ENCODE measurements around the gene CAMTA1.

CAMTA1 gene

DNA sequence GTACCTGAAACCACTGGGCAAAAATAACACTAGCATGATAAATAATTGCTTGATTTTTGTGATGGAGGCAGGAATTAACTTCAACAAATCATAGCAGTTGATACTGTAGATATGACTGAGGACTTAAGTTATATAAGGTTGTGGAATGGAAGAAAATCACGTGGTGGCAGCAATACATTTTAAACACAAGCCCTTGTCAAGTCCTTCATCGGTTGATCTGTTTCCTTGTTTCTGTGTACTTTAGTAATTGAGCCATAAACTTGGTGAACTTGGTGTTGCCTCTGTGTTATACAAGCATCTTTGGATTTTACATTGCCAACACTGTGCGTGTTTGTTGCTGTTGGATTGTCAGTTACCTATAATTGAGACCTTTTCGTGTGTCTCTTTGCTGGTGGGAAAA is 114.4 kb downstream of the CAMTA1 start:
- TF ChIP-seq, protein P1, sequence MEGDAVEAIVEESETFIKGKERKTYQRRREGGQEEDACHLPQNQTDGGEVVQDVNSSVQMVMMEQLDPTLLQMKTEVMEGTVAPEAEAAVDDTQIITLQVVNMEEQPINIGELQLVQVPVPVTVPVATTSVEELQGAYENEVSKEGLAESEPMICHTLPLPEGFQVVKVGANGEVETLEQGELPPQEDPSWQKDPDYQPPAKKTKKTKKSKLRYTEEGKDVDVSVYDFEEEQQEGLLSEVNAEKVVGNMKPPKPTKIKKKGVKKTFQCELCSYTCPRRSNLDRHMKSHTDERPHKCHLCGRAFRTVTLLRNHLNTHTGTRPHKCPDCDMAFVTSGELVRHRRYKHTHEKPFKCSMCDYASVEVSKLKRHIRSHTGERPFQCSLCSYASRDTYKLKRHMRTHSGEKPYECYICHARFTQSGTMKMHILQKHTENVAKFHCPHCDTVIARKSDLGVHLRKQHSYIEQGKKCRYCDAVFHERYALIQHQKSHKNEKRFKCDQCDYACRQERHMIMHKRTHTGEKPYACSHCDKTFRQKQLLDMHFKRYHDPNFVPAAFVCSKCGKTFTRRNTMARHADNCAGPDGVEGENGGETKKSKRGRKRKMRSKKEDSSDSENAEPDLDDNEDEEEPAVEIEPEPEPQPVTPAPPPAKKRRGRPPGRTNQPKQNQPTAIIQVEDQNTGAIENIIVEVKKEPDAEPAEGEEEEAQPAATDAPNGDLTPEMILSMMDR (IDR thresholded peaks at IDR 0.05; ENCODE audit: insufficient read depth, low read depth, low read length, missing control alignments): no peak
- H3K4me3 ChIP-seq (ENCODE audit: low read depth, low read length): no peak overlapping the region
- DNase-seq (ENCODE audit: low read depth): no peak

DNA sequence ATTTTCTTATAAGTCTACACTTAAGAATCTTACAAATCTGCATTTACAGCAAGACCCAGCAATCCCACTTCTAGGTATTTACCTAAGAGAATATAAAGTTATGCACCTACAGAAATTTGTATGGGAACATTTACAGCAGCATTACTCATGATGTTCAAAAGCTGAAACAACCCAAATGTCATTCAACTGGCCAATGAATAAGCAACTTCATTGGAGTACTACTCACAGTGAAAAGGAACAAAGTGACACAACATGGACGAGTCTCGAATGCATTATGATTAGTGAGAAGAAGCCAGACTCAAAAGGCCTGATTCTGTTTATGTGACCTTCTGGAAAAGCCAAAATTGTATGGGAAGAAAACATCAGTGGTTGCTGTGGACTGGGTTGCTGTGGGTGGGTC is 116.9 kb downstream of the CAMTA1 start:
- TF ChIP-seq, protein P1 (IDR thresholded peaks at IDR 0.05; ENCODE audit: insufficient read depth, low read depth, low read length, missing control alignments): no peak
- DNase-seq (ENCODE audit: low read depth): no peak
- H3K4me3 ChIP-seq (ENCODE audit: low read depth, low read length): no peak overlapping the region

DNA sequence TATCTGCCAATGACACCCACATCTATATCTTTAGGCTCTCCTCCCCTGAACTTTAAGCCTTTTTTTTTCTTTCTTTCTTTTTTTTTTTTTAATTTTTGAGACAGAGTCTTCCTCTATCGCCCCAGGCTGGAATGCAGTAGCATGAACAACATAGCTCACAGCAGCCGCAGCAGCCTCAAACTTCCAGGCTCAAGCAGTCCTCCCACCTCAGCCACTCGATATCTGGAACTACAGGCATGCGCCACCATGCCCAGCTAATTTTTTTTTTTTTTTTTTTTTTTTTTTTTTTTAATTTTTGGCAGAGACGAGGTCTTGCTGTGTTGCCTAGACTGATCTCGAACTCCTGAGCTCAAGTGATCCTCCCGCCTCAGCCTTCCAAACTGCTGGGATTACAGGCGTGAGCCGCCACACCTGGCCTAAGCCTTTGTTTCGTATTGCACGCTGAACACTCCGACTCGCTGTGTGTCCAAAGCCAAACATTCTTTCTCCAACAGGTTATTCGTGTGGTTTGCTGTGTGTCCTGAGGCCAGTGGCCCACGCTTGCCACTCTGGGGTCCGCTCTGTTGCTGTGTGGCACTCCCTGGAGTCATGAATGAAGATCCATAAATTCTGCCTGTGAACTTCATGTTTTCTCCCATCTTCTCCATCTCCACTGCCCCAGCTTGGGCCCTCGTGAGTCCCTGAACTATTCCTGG is 119.4 kb downstream of the CAMTA1 start:
- H3K4me3 ChIP-seq (ENCODE audit: low read depth, low read length): no peak overlapping the region
- TF ChIP-seq, protein P1 (IDR thresholded peaks at IDR 0.05; ENCODE audit: insufficient read depth, low read depth, low read length, missing control alignments): no peak
- no peak for DNase-seq (ENCODE audit: low read depth)

DNA sequence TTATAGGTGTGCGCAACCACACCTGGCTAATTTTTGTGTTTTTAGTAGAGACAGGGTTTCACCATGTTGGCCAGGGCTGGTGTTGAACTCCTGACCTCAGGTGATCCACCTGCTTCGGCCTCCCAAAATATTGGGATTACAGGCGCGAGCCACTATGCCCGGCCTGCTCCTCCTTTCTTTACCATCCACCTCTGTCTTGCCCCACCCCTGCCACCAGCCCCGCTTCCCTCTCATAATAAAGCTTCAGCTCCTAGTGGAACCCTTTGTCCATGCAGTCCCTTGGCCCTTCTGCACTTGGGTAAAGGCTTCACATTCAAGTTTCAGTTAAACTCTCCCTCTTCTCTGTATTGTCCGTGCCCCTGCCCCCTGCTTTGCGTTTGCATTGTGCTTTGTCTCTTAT is 120.1 kb downstream of the CAMTA1 start:
- no peak overlapping the region for H3K4me3 ChIP-seq (ENCODE audit: low read depth, low read length)
- DNase-seq (ENCODE audit: low read depth): no peak
- TF ChIP-seq, protein P1 (IDR thresholded peaks at IDR 0.05; ENCODE audit: insufficient read depth, low read depth, low read length, missing control alignments): no peak

DNA sequence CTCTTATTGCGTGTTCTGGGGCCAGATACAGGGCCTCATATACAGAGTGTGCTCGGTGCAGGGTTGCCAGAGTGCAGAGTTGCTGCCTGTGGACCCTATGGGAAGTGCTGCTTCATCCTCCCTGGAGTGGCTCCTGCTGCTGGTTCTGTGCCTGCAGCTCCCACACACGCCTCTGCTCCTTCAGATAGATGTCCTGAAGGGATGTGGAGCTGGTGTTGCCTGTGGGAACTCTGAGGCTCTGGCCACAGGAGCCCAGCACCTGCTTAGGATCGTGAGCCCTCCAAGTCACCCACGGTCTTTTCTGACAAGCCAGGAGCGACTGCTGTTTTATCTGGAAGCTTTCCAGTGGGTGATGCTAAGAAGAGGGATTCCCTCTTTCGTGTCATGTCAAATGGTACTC is 120.5 kb downstream of the CAMTA1 start:
- TF ChIP-seq, protein P1 (IDR thresholded peaks at IDR 0.05; ENCODE audit: insufficient read depth, low read depth, low read length, missing control alignments): no peak
- no peak overlapping the region for H3K4me3 ChIP-seq (ENCODE audit: low read depth, low read length)
- no peak for DNase-seq (ENCODE audit: low read depth)

DNA sequence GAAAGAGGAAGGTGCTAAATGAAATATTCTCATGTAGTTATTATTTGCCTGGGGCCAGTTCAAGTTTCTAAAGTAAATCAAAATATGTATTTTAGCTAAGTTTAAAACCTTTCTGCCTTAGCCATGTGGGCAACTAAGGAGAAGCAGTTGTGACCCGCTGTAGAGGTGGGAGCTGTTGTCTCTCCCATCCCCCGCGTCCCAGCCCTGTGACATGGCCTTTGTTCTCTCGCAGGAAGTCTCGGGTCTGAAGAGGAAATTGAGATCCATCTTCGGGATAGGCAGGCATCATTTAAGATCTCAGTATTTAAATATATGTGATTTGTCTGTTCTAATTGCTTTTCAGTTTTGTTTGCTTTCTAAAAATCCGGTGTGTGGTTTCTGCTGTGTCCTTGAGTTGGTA is 121.5 kb downstream of the CAMTA1 start:
- H3K4me3 ChIP-seq (ENCODE audit: low read depth, low read length): no peak overlapping the region
- TF ChIP-seq, protein P1 (IDR thresholded peaks at IDR 0.05; ENCODE audit: insufficient read depth, low read depth, low read length, missing control alignments): no peak
- no peak for DNase-seq (ENCODE audit: low read depth)

DNA sequence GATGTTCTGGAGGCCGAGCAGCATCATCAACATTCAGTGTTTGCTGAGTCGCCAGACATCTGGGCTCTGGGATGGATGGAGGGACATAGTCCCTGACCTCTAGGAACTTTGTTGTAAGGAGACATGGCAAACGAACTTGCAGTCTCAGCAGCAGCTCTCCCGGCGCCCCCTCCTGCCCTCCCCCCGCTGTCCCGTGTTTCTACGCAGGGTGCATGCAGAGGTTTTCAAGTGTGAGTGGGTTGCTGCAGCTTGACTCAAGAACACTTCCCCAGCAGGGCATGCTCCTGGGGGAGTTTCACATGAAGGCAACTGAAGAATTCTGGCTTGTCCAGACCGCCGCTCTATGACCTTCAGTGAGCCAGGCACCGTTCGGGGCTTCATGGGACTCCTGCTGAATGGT is 121.9 kb downstream of the CAMTA1 start:
- TF ChIP-seq, protein P1 (IDR thresholded peaks at IDR 0.05; ENCODE audit: insufficient read depth, low read depth, low read length, missing control alignments): no peak
- no peak for DNase-seq (ENCODE audit: low read depth)
- H3K4me3 ChIP-seq (ENCODE audit: low read depth, low read length): no peak overlapping the region

Measured in GM12865 (cell line).